HG02852 (cell line): ENCODE results near the gene MMADHC.
A peak's percentile ranks its signal among the peaks of the same experiment; 100 is the strongest.
"Not testable (repeated sequence)": the region's sequence is repeated elsewhere in the genome, so short reads cannot be mapped to it uniquely, and the experiment has no call there.

Experiments
- ATAC-seq: cut with Tn5 transposase; IDR thresholded peaks from one replicate; pipeline ENCODE4 v1.9.1; 2021; ENCODE audit warnings: mild to moderate bottlenecking, moderate library complexity; ENCODE audit not compliant: unreplicated experiment

The MMADHC gene

DNA sequence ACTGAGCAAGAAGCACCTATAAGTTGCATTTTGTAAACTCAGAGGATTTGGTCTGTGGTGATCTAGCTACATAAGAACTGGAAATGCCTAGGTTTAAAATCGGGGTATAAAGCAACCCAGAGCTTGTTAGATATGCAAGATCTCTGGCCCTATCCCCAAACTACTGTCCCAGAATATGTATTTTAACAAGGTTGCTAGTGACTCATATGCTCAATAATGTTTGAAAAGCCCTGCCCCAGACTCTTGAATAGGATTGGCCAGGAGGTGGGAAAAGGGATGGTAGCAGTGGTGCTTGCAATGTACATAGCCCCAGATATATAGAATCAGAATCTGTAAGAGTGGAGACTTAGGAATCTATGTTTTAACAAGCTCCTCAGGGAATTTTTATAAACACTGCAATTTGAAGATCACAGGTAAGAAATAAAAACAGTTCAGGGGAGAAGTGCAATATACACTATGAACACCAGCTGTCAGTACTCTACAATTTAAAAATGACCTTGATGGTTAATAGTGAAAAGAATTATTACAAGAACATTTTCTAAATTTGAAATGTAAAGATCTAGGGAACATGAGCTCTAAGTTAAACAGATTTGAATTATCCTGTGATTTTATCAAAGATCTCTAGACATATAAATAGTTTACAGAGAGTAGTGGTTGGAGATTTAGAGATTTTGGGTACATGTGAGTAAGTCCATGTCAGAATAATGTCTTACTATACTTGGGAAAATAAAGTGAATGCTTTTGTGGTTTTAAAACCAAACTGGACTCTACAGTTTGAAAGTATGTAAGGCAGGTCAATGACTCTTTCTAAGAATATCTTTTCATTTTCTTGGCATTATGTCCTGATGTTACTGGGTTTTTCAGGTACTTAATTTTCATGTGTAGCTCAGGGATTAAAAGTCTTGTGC is 7.7 kb upstream of the MMADHC start:
- ATAC-seq: no peak

DNA sequence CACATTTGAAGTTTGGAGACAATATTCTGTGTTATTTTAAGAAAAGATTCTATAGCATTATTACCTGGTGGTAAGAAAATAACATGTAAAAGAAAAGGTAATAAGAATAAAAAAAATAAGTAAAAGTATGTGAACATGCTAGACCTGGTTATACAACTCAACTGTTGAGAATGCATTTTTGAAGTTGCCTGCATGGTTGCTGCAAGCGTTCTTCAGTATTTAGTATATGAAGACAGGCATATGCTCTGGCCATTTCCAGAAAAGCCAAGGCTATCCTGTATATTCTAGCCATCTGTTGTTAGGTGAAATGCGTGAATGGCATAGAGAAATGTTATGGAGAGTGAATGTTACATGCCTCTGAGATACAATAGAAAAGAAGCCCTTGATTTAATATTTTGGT is 6.8 kb upstream of the MMADHC start:
- ATAC-seq: no peak

DNA sequence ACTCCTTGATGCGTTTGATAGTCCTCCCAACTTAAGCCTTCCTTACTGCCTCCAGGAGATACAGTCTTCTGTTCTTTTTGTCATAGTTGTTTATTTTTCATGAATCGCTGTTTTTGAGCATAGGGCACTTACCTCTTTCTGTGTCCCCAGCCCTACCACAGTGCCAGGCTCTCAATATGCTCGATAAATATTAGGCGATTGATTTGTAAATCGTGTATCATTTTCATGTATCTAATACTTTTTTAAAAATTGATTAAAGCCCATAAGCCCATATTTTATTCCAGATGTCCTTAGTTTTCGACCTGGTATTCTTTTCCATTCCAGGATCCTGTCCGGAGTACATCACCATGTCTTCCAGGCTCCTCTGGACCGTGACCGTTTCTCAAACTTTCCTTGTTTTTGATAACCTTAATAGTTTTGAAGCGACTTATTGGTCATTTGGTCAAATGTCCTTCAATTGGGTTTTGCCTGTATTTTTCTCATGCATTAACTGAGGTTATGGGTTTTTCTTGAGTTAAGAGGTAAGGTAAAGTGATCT is 444 bp upstream of the MMADHC start:
- ATAC-seq: peak; percentile 29

DNA sequence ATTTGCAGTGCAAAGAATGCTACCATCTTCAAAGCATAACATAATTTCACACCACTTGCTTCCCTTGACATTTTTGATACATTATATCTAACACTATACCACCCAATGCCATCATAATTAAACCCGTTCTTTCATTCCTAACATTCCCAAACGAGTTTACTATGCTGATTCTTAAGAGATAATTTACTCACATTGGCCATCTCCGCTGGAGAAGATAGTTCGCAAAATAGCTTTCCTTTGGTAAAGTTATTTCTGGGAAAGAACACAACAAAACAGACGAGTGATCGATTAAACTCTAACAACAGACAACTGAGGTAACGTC is 716 bp downstream of the MMADHC start:
- ATAC-seq: no peak

DNA sequence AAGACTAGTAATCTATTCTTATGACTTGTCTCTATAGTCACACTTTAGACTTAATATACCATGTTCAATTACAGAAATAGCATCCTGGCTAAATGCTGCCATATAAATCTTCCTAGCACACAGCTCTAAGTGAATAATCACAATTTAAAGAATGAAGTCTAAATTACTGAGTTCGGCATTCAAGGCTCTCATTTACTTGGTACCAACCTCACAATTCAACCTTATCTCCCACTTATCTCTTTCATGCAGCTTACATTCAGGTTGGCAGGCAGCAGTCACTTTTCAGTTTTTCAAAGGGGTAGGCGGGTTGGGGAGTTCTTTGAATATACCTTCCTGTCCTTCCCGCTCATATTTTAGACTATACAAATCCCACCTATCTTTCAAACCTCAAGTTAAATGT is 1.5 kb downstream of the MMADHC start:
- ATAC-seq: no peak

DNA sequence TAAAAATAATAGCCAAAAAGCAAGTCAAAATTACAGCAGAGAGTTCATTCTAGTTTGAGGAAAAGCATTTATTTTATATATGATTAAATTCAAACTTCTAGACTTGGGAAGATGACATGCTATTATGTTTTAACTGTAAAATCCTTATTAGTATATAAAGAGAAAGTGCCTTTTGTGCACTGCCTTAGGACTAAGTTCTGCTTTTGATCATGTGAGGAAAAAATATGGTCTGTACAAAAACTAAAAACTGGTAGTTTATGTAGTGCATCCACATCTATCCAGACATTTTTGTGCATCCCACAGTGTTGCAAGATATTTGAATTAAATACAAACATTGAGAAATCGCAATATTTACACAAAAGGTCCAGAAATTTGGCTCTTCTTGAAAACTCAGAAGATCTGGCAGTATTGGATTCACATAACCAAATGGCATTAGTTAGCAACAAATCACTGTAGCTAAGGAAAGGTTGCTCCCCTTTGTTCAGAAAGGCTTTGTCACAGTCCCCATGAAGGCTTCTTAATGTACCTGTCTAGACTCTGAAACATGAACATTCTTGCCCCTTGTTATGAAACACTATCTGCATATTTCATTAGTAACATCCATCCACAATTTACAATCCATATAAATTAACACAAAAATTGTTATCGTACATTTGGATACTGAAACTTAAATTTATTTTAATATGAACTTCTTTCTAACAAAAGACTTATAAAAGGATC is 2.2 kb downstream of the MMADHC start:
- no peak for ATAC-seq

DNA sequence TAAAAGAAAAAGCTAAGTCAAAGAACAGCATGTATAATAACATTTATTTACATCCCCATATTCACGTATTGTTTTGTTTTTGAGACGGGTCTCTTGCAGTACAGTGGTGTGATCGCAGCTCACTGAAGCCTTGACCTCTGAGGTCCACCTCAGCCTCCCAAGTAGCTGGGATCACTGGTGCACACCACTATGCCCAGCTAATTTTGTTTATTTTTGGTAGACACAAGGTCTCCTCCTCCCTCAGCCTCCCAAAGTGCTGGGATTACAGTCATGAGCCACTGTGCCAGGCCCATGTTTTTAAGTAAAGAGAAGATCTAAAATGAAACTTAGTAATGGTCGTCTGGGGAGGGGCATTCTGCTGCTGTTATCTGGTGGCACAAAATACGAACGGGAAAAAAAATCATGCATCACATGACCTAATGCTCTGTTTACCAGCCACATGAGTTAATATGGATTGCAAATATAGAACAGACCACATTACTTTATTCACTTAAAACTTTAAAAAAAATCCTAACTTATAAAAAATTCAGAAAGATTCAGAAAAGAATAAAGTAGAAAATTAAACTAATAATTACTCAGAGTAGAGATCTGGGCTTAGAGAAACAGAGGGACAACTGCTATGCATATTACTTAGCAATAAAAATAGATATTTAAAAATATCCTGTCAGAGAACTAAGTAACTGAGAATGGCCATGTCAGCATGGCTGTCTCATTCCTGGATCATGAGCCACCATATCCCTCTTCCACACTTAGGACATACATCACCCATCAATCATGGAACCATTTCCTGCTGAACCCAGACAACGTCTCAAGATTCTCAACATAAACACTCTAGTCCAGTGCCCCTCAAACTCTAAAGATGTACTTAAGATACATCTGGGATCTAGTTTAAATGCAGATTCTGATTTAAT is 7.3 kb downstream of the MMADHC start:
- ATAC-seq: no peak

DNA sequence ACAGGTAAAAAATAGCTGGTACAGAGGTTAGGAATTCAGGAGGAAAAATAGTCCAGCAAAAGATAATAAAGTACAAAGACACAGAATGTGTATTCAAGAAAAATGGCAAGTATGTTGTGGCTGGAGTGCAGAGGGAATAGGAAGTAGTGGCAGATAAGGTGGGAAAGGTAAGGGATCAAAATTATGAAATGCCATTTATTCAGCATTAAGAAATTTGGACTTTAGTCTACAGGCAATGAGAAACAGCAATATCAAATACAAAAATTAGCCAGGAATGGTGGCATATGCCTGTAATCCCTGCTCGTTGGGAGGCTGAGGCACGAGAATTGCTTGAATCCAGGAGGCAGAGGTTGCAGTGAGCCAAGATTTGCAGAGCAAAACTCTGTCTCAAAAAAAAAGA is 10.3 kb downstream of the MMADHC start:
- no peak for ATAC-seq

DNA sequence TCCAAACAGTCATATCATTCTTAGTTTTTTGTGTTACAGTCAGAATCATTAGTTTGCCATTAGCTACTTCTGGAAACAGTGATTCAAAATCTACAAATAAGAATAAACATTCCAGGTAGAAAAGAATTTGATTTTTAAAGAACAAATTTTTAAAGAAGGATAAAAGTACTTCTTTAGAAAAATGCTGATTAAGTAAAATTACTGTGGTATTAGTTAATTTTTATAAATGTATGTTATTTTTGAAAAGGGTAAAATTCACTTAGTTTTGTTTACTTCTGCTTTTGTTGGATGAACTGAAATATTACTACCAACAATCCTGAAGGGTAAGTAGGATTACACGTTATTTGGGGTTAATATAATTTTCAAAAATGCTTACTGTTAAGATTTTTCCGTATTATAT is 11.8 kb downstream of the MMADHC start:
- no peak for ATAC-seq

DNA sequence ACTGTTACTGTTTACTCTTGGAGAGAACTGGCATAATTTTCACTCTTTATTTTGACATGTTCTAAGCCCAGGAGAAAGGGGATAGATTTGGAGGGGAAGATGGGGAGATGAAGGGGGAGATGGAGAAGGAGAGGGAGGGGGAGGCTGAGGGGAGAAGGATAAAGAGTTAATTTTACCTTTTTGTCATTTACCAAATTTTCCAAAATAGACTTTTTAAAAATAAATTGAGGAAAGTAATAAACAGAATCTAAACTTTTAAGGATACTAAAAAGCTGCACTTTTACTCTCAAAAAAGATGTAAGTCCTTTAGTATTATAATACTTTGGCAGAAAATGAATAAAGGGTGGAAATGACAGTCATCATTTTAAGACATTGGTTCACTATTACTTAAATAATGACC is 12.3 kb downstream of the MMADHC start:
- ATAC-seq: no peak

DNA sequence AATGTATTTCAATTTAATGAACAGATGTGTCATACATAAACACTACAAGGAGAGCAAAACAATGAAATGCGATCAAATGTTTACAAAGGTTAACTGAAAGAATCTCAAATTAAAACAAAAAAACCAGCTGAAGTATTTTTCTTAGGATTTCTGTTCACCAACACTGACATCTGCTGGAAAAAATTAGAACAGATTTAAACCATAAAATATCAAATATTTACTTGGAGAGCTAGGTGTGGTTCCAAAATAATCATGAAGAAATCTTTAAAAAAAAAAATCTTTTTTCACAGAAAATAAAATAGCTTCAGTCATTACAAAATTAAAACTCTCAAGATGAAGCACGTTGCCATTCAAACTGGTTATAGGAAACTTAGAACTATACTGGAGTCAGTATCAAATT is 13.8 kb downstream of the MMADHC start:
- ATAC-seq: no peak

DNA sequence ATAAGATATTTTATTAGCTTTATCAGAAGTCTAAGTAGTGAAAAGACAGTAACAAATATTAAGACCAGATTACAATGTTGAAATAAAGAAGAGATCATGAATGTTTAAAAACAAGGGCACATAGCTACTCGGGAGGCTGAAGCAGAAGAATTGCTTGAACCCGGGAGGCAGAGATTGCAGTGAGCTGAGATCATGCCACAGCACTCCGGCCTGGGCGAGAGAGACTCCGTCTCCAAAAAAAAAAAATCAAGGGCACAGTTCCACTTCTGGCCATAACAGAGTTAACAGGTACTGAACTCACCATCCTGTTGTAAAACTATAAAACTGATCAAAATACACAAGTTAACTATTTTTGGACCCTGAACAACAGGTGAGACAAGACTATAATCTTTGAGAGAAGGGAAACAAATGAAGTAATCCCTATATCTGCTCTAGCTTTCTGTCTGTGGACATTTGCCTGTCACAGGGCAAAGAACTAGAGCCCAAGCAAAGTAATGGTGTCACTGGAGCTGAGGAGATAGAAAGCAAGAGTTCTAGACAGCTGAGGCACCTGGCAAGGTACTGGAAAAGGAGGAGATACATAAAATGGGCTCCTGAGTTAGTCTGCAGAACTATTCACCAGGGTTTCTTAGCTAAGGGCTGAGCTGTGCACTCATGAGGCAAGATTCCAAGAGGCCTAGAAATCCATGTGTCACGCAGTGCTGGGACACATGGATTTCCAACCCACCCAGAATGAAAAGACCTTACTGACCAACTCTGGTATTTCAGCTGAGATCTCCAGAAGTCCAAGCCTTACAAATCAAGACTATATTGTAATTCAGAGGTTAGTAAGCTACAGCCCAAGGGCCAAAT is 15.2 kb downstream of the MMADHC start:
- ATAC-seq: no peak

DNA sequence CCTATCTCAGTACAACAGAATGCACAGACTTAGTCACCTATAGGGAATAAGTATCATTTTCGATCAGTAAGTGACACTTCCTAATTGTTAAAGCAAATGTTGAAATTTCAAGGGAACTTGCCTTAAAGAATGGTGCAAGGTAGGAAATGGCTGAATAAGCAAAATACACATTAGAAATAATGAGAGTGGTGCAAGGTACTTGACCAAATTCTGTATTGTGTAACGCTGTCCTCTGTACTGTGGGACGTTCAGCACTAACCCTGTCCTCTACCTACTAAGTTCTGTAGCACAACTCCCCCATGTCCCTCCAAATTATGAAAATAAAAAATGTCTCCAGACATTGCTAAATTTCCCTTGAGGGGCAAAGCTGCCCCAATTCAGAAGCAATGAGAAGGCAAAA is 19.4 kb downstream of the MMADHC start:
- ATAC-seq: no peak

DNA sequence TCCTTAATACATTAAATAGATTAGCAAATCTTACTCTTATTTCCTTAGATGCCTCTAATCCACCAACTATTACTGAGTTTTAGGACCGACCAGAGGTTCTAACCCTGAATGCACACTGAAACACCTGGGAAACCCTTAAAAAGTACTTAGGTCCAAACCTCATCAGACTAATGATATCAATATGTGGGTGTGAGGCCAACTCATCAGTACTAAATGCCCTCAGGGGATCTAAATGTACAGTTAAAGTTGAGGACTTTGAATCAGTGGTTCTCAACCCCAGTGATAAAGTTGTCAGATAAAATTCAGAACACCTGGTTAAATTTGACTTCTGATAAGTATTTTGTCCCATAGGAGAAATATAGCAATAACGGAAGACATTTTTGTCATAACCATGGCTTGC is 20.9 kb downstream of the MMADHC start:
- no peak for ATAC-seq

DNA sequence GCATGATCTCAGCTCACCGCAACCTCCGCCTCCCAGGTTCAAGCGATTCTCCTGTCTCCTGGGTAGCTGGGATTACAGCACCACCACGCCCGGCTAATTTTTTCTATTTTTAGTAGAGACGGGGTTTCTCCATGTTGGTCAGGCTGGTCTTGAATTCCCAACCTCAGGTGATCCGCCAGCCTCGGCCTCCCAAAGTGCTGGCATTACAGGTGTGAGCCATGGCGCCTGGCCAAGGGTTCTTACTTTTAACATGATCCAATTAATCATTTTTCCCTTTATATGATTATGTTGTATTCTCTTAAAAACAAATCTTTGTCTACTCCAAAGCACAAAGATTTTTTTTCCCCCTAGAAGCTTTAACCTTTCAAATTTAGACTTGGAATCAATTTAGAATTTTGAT is 21.9 kb downstream of the MMADHC start:
- ATAC-seq: not testable (repeated sequence)

DNA sequence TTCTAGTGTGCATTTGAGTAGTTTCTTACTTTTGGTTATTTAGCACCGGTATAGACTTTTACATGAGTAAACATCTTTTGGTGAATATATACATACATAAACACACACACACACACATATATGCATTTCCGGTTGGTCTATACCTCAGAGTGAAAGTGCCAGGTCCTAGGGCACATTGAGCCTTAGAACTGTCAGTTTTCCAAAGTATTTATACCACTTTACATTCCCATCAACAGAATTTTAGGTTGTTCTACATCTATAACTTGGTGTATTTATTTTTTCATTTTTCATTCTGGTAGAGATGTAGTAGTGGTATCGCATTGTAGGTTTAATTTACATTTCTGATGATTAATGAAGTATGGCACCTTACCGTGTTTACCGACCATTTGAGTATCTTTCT is 22.6 kb downstream of the MMADHC start:
- ATAC-seq: no peak

DNA sequence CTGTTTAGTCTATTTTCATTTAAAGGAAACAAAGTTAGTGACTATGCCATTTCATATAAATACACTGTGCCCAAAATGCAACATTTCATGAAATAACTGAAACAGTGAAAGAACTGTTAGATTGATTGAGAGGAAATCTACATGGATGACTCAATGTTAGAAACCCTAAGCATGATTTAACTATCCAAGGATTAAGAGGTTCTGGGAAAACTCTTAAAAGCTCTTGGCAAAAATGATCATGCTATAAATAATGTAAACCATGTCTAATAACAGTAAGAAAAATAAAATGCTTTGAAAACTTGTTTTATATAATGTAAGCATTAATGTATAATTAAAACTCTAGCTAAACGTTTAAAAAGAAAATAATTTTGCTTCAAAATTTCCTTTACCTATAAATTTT is 23.5 kb downstream of the MMADHC start:
- no peak for ATAC-seq

DNA sequence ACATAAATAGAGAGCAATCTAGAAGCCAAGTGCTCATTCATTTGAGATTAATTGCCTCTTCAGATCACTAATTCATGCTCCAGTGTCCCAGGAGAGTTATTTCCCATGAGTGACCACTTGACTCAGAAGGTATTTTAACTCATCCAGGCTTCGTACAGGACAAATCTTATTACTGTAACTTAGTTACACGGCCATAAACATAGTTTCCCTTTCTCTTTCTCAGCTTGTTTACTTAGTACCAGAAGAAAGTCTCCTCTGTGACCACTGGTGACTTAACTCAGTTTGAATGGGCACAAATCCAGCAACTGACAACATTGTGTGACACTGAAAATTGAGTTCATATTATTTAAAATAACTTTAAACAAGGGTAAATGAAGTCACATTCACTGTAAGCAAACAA is 25.3 kb downstream of the MMADHC start:
- peak; percentile 85 for ATAC-seq

DNA sequence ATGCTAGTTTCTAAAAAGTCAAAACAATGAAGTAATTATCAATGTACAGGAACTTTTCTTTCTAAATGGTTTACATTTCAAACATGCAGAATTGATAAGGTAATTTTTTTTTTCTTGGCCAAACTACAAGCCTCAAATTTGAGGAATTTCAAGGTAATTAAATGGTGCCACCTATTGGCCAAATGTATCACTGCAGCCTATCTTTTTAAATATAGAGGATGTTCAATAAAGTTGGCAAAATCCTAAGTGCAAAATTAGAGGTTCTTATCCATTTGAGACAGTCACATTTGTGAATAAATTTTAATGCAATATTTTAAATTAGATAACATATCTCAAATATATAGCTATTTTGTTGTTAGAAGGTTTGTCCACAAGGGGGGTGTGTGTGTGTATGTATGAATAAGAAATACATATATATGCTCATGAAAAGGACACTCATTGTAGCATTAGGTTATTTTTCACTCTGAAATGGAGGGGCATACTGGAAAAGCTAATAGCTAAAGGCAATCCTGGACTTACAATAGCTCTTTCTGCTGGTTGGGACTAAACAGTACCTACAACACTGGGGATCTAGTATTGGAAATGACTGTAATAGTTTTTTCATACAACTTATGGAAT is 26.2 kb downstream of the MMADHC start:
- no peak for ATAC-seq
